Body of pancreas (tissue), 4 donors: ENCODE measurements around the gene CELF3. TPM values are rescaled to one million over a fixed set of nuclear protein-coding genes. Genes with fewer than 3 reads are reported as not detected.

Experiments
- ATAC-seq: fragments of 150-250 bp; one replicate; pipeline ENCODE4 v1.9.1; 2016
- DNase-seq, 4 donors: peaks; one replicate each; pipeline ENCODE4 v3.0.0-alpha.2; 2019
- H3K27ac ChIP-seq, 4 donors: fragments of 200-600 bp; sonication (generic); 1 replicate in 3 of 4; 2 replicates in 1 of 4; pipeline versions ENCODE4 v1.5.1 to v1.6.1; 2016 to 2019; ENCODE audit warnings: mild to moderate bottlenecking in 1 of 4, mixed read lengths in 1 of 4, moderate library complexity in 1 of 4
- H3K27me3 ChIP-seq, 2 donors: fragments of 200-600 bp; sonication (generic); one replicate each; pipeline ENCODE4 v1.6.0; 2016; ENCODE audit warnings: mild to moderate bottlenecking in 1 of 2
- H3K36me3 ChIP-seq, 2 donors: fragments of 200-600 bp; sonication (generic); replicated peaks in 1 of 2; 2 replicates each; pipeline ENCODE4 v1.5.1; 2016; ENCODE audit warnings: low read depth in 2 of 2; ENCODE audit not compliant: insufficient read depth in 1 of 2
- H3K4me1 ChIP-seq: fragments of 200-600 bp; sonication (generic); one replicate; pipeline ENCODE4 v1.6.0; 2016
- H3K4me3 ChIP-seq, 2 donors: fragments of 200-600 bp; sonication (generic); 1 replicate in 1 of 2; 2 replicates in 1 of 2; pipeline ENCODE4 v1.5.1; 2016 to 2019
- H3K9me3 ChIP-seq, 3 donors: fragments of 200-600 bp; sonication (generic); 1 replicate in 2 of 3; 2 replicates in 1 of 3; pipeline ENCODE4 v1.5.1; 2016
- CTCF ChIP-seq, 7 experiments: fragments of 450-650 bp in 4 of 7; fragments of 200-600 bp in 3 of 7; sonication (generic) in 3 of 7; IDR thresholded peaks; one replicate each; pipeline ENCODE4 v1.5.1; 2016 to 2019; ENCODE audit warnings: antibody characterized with exemption in 7 of 7
- POLR2A ChIP-seq, 3 donors: fragments of 450-650 bp; IDR thresholded peaks; one replicate each; pipeline ENCODE4 v1.6.1; 2016; ENCODE audit warnings: antibody characterized with exemption in 3 of 3, mild to moderate bottlenecking in 2 of 3
- WGBS, 2 donors: methylation state at CpG; one replicate each; pipeline ENCODE4 v1.1.5; 2017; 5-methylcytosine and 5-hydroxymethylcytosine counted together
- intact Hi-C: fragments of 100-400 bp; cut with DNase I; formaldehyde crosslinking; loops from one replicate; pipeline ENCODE4 v1.15.1; 2023
- total RNA-seq, 2 donors: library from RNA; depleted of rRNA; stranded (reverse); fragments of >200 nt; gene quantifications; one replicate each; pipeline ENCODE4 v1.1.0, GENCODE V29; 2016

Gene CELF3
- total RNA-seq, 2 donors from 2014 or later: 1.6 to 48.1 TPM

DNA sequence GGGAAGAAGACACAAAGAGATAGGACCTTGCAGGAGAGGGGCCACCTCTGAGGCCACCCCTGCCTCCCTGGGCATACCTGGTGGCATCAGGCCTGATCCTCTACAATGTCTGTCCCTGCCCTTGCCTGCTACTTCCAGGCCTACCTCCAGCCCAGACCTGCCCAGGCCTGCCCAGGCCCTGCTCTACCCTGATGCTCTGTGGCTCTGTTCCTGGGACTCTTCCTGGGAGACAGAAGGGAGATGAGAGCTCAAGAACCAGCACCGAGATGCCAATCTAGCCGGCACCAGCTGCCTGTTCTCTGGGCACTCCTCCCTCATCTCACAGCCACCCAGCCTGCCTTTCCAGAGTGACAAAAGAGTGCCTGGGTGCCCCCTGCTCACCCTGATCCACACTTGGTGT lies 2.7 kb downstream of the CELF3 start:
- no peak for DNase-seq
- Histone ChIP-seq H3K4me3 (no peak overlapping the region), H3K4me1 (peaks cover 7% of the 10 kb centered on the region), H3K27me3 (peaks cover 0 to 11% of the 10 kb centered on the region in 2 donors), H3K36me3 (no peaks in the 10 kb centered on the region), H3K9me3 (no peaks in the 10 kb centered on the region), H3K27ac (no peak overlapping the region)
- intact Hi-C loops: no loop called here
- TF ChIP-seq CTCF (IDR thresholded peaks at IDR 0.05) (no peak), POLR2A (IDR thresholded peaks at IDR 0.05) (no peak)
- 67 to 68% methylated on average over 1 to 2 of the region's 2 CpGs for WGBS, 2 donors
- ATAC-seq: no peak

- TF ChIP-seq POLR2A (IDR thresholded peaks at IDR 0.05) (no peak), CTCF (IDR thresholded peaks at IDR 0.05) (no peak)
- peaks cover 7% of the 10 kb centered on the region for H3K4me1 ChIP-seq
- no peaks in the 10 kb centered on the region for H3K9me3 ChIP-seq
- DNase-seq (peak in 3 of 4 donors; percentile 39 to 54 (median 54)), ATAC-seq (no peak)
- WGBS, 2 donors: 10 to 45% methylated on average over 2 of the region's 2 CpGs
- no peaks in the 10 kb centered on the region for H3K36me3 ChIP-seq
- H3K4me3 ChIP-seq: no peak overlapping the region
- intact Hi-C loops: no loop called here
- H3K27ac ChIP-seq: no peak overlapping the region
- H3K27me3 ChIP-seq: peaks cover 0 to 11% of the 10 kb centered on the region in 2 donors
These were observed 3.6 kb downstream of the CELF3 start for GRCh38 chr1:151713044-151713443.

DNA sequence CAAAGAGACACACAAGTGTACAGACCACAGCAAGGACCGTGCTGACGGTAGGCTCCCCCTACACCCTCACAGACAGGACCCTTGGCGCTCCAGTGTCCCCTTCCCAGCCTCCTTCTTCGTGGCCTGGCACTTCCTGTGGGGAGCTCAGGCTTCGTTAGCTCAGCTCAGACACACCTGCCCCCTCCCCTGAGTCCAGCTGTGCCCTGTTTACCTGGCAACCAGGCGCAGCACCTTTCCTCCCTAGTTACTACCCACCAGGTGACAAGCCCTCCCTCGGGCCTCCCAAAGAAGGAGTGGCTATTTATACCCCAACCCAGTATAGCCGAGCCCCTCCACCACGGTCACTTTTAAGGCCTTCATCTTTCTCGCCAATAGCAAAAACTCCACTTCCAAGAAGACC lies 4.7 kb downstream of the CELF3 start:
- TF ChIP-seq POLR2A (IDR thresholded peaks at IDR 0.05) (no peak), CTCF (IDR thresholded peaks at IDR 0.05) (no peak)
- Histone ChIP-seq H3K9me3 (no peaks in the 10 kb centered on the region), H3K36me3 (no peaks in the 10 kb centered on the region), H3K4me1 (peaks cover 3% of the 10 kb centered on the region), H3K4me3 (no peak overlapping the region), H3K27ac (no peak overlapping the region), H3K27me3 (peaks cover 0 to 7% of the 10 kb centered on the region in 2 donors)
- WGBS, 2 donors: 70 to 75% methylated on average over 10 of the region's 10 CpGs
- peak in 3 of 4 donors; percentile 21 to 35 (median 33) for DNase-seq
- no peak for ATAC-seq
- intact Hi-C loops: no loop called here

GRCh38 chr1:151711044-151711800 lies 5.4 kb downstream of the CELF3 start:
- no peak for ATAC-seq
- intact Hi-C loops: no loop called here
- no peak overlapping the region for H3K27ac ChIP-seq
- DNase-seq: no peak
- H3K9me3 ChIP-seq: no peaks in the 10 kb centered on the region
- TF ChIP-seq CTCF (IDR thresholded peaks at IDR 0.05) (no peak), POLR2A (IDR thresholded peaks at IDR 0.05) (no peak)
- no peaks in the 10 kb centered on the region for H3K4me1 ChIP-seq
- 80 to 87% methylated on average over 12 to 21 of the region's 21 CpGs for WGBS, 2 donors
- H3K27me3 ChIP-seq: peaks cover 0 to 5% of the 10 kb centered on the region in 2 donors
- no peak overlapping the region for H3K4me3 ChIP-seq
- no peaks in the 10 kb centered on the region for H3K36me3 ChIP-seq
